PC-9 (cell line): ENCODE results near the gene RNF126. TPM values are rescaled to one million over a fixed set of nuclear protein-coding genes. Genes with fewer than 3 reads are reported as not detected.

Experiments used
- BruUV-seq: library from RNA; stranded (reverse); fragments of 400-500 nt; replicated peaks from 2 replicates; lab custom pipeline; 2021; lab: Mats Ljungman, UMichigan
- CTCF ChIA-PET: fragments of 300-600 bp; sonication (Branson Sonifier 250); formaldehyde crosslinking; loops from one replicate; lab custom pipeline; 2022; ENCODE audit warnings: antibody characterized with exemption; lab: Charles Lee
- POLR2A ChIA-PET: fragments of 300-600 bp; sonication (Branson Sonifier 250); formaldehyde crosslinking; loops from one replicate; lab custom pipeline; 2022; ENCODE audit warnings: antibody characterized with exemption; ENCODE audit not compliant: unreplicated experiment; lab: Charles Lee
- DNase-seq, 2 experiments: peaks; one replicate each; pipeline versions ENCODE4 v3.0.0 to v3.0.0-alpha.2; 2015 to 2022; ENCODE audit warnings: mixed read lengths in 1 of 2
- H2AFZ ChIP-seq: fragments of 200-600 bp; sonication (generic); 2 replicates; pipeline ENCODE4 v1.8.1; 2017; ENCODE audit warnings: antibody characterized with exemption
- H3F3A ChIP-seq: fragments of 200-600 bp; sonication (generic); 2 replicates; pipeline ENCODE4 v1.8.1; 2017; ENCODE audit warnings: antibody characterized with exemption, mild to moderate bottlenecking, low read depth; ENCODE audit not compliant: insufficient read depth
- H3K27ac ChIP-seq: fragments of 200-600 bp; sonication (generic); 2 replicates; pipeline ENCODE4 v1.6.1; 2016; ENCODE audit warnings: mixed run types
- H3K27me3 ChIP-seq: fragments of 200-600 bp; sonication (generic); 2 replicates; pipeline ENCODE4 v1.6.1; 2016; ENCODE audit warnings: low read depth, mixed run types; ENCODE audit not compliant: insufficient read depth
- H3K36me3 ChIP-seq: fragments of 200-600 bp; sonication (generic); 2 replicates; pipeline ENCODE4 v1.6.1; 2016; ENCODE audit warnings: low read depth, mixed run types
- H3K4me1 ChIP-seq: fragments of 200-600 bp; sonication (generic); replicated peaks from 2 replicates; pipeline ENCODE4 v1.6.1; 2016; ENCODE audit warnings: mixed run types; ENCODE audit not compliant: insufficient read depth
- H3K4me2 ChIP-seq: fragments of 200-600 bp; sonication (generic); 2 replicates; pipeline ENCODE4 v1.6.1; 2017; ENCODE audit warnings: mixed run types
- H3K4me3 ChIP-seq: fragments of 200-600 bp; sonication (generic); 2 replicates; pipeline ENCODE4 v1.6.1; 2016; ENCODE audit warnings: mixed run types
- H3K79me2 ChIP-seq: fragments of 200-600 bp; sonication (generic); 2 replicates; pipeline ENCODE4 v1.6.1; 2017; ENCODE audit warnings: low read depth, mixed run types
- H3K9me2 ChIP-seq: fragments of 200-600 bp; sonication (generic); 2 replicates; pipeline ENCODE4 v1.8.1; 2017; ENCODE audit warnings: mild to moderate bottlenecking; ENCODE audit not compliant: insufficient read depth
- H3K9me3 ChIP-seq: fragments of 200-600 bp; sonication (generic); 2 replicates; pipeline ENCODE4 v1.8.1; 2016; ENCODE audit warnings: low read depth; ENCODE audit not compliant: insufficient read depth
- H4K20me1 ChIP-seq: fragments of 200-600 bp; sonication (generic); 2 replicates; pipeline ENCODE4 v1.8.1; 2017; ENCODE audit not compliant: insufficient read depth
- CTCF ChIP-seq: fragments of 200-600 bp; sonication (generic); conservative IDR thresholded peaks from 2 replicates; pipeline ENCODE4 v1.6.1; 2017; ENCODE audit warnings: mixed run types, antibody characterized with exemption, mild to moderate bottlenecking, moderate library complexity
- EZH2 ChIP-seq: fragments of 200-600 bp; sonication (generic); IDR thresholded peaks from 2 replicates; pipeline ENCODE4 v1.8.0; 2017; ENCODE audit warnings: antibody characterized with exemption, low read depth
- intact Hi-C: fragments of 100-400 bp; cut with micrococcal nuclease; formaldehyde crosslinking; loops from one replicate; pipeline ENCODE4 v1.10.0; 2022; ENCODE audit not compliant: unreplicated experiment
- total RNA-seq: library from RNA; stranded (reverse); gene quantifications from 2 replicates; pipeline ENCODE4 v1.2.3, GENCODE V29; 2021

The RNF126 gene
- total RNA-seq, 1 experiment from 2014 or later: 54.4 TPM

GRCh38 chr19:662207-662961 lies 630 bp downstream of the RNF126 start:
- Histone ChIP-seq H3K4me2 (peak overlapping the region; percentile 100), H2AFZ (no peak overlapping the region), H4K20me1 (peaks cover 46% of the 10 kb centered on the region), H3K4me1 (peaks cover 14% of the 10 kb centered on the region), H3K27ac (peak overlapping the region; percentile 61), H3K27me3 (no peaks in the 10 kb centered on the region), H3F3A (peaks cover 8% of the 10 kb centered on the region), H3K9me2 (no peaks in the 10 kb centered on the region), H3K79me2 (peaks cover 55% of the 10 kb centered on the region), H3K9me3 (no peaks in the 10 kb centered on the region), H3K4me3 (peak overlapping the region; percentile 99), H3K36me3 (0 out of 2 replicates have a peak, but pooled peaks cover 4% of the 10 kb centered on the region)
- TF ChIP-seq EZH2 (no peak), CTCF (no peak)
- intact Hi-C loops: loop anchor here (2.0 to 10.0 kb wide), 4 partner anchors 75 to 262 kb away; partner anchors contain the start of genes ARID3A, HCN2 and MISP
- POLR2A ChIA-PET: no interaction called here
- peak; percentile 52 to 60 for DNase-seq
- TSS peak; percentile 58 for BruUV-seq
- CTCF ChIA-PET: interaction anchor here (0.7 kb wide), 1 partner anchor 582 kb away, joined by 12 read pairs; no protein-coding TSS in a partner anchor

GRCh38 chr19:661427-662196 lies 1.4 kb downstream of the RNF126 start:
- Histone ChIP-seq H3K9me3 (no peaks in the 10 kb centered on the region), H3K4me2 (peak overlapping the region; percentile 100), H2AFZ (no peak overlapping the region), H3K4me1 (peaks cover 14% of the 10 kb centered on the region), H4K20me1 (peaks cover 53% of the 10 kb centered on the region), H3K27ac (peak overlapping the region; percentile 61), H3K4me3 (peak overlapping the region; percentile 99), H3K79me2 (peaks cover 63% of the 10 kb centered on the region), H3K36me3 (0 out of 2 replicates have a peak, but pooled peaks cover 4% of the 10 kb centered on the region), H3K9me2 (no peaks in the 10 kb centered on the region), H3K27me3 (no peaks in the 10 kb centered on the region), H3F3A (peaks cover 8% of the 10 kb centered on the region)
- ChIA-PET CTCF (interaction anchor here (0.6 kb wide), 1 partner anchor 12 kb away, joined by 3 read pairs; no protein-coding TSS in a partner anchor), POLR2A (no interaction called here)
- intact Hi-C loops: loop anchor here (2.0 to 10.0 kb wide), 4 partner anchors 74 to 263 kb away; partner anchors contain the start of genes ARID3A, HCN2 and MISP
- no peak for TF ChIP-seq EZH2
- no peak for TF ChIP-seq CTCF
- TSS peak; percentile 61 for BruUV-seq
- DNase-seq: no peak

GRCh38 chr19:660793-661426 lies 2.1 kb downstream of the RNF126 start:
- no peak overlapping the region for H2AFZ ChIP-seq
- H3K9me3 ChIP-seq: no peaks in the 10 kb centered on the region
- H3K27ac ChIP-seq: no peak overlapping the region
- H3K4me1 ChIP-seq: peaks cover 14% of the 10 kb centered on the region
- peak overlapping the region; percentile 100 for H3K4me2 ChIP-seq
- ChIA-PET POLR2A (no interaction called here), CTCF (interaction anchor here (0.6 kb wide), 1 partner anchor 12 kb away, joined by 3 read pairs; no protein-coding TSS in a partner anchor)
- no peak for DNase-seq
- H3K79me2 ChIP-seq: peaks cover 70% of the 10 kb centered on the region
- H3K36me3 ChIP-seq: 0 out of 2 replicates have a peak, but pooled peaks cover 4% of the 10 kb centered on the region
- H3K9me2 ChIP-seq: no peaks in the 10 kb centered on the region
- BruUV-seq: no TSS peak
- intact Hi-C loops: loop anchor here (5.0 to 10.0 kb wide), 3 partner anchors 74 to 264 kb away; partner anchors contain the start of genes ARID3A, HCN2 and MISP
- H3F3A ChIP-seq: peaks cover 11% of the 10 kb centered on the region
- H4K20me1 ChIP-seq: peaks cover 60% of the 10 kb centered on the region
- TF ChIP-seq EZH2 (no peak), CTCF (no peak)
- no peaks in the 10 kb centered on the region for H3K27me3 ChIP-seq
- peak overlapping the region; percentile 99 for H3K4me3 ChIP-seq
